GM21381 (cell line): ENCODE measurements around the gene BPIFB2.

Source experiments
- ATAC-seq: cut with Tn5 transposase; IDR thresholded peaks from one replicate; pipeline ENCODE4 v1.9.1; 2021; ENCODE audit warnings: mild to moderate bottlenecking, moderate library complexity; ENCODE audit not compliant: unreplicated experiment

BPIFB2 gene

GRCh38 chr20:33065785-33066184 lies 58.3 kb downstream of the BPIFB2 start:
- no peak for ATAC-seq

GRCh38 chr20:33067806-33068205 lies 60.3 kb downstream of the BPIFB2 start:
- no peak for ATAC-seq

- ATAC-seq = no peak
These were observed 60.9 kb downstream of the BPIFB2 start for GRCh38 chr20:33068251-33068939.

GRCh38 chr20:33069673-33070072 lies 62.2 kb downstream of the BPIFB2 start:
- no peak for ATAC-seq

GRCh38 chr20:33070111-33071053 lies 62.9 kb downstream of the BPIFB2 start:
- no peak for ATAC-seq

GRCh38 chr20:33071198-33071597 lies 63.7 kb downstream of the BPIFB2 start:
- ATAC-seq = no peak

- no peak for ATAC-seq
These were observed 64.9 kb downstream of the BPIFB2 start for GRCh38 chr20:33072362-33072761.

GRCh38 chr20:33072813-33073212 lies 65.3 kb downstream of the BPIFB2 start:
- ATAC-seq = no peak
